ENCODE measurements around the gene PLCH1.
A peak's percentile ranks its signal among the peaks of the same experiment; 100 is the strongest.

The PLCH1 gene

DNA sequence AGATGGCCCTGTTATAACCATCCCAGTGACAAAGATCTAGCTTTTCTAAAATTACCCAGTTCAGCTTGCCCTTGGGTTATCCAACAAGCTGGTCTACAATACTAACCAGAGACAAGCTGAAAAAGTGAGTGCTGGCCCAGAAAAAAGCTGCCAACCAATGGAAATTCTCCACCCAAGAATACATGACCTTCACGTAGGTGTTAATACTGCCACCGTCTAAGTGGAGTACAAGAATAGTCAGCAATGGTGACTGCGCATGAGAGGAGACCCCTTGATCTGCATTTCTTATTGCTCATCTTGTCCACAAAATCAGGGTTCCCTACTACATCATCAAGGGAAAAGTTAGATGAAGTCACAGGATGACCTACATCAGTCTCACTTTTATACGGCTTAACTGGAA, 15.8 kb upstream of the PLCH1 start (continued):
- TF ChIP-seq, protein P1, sequence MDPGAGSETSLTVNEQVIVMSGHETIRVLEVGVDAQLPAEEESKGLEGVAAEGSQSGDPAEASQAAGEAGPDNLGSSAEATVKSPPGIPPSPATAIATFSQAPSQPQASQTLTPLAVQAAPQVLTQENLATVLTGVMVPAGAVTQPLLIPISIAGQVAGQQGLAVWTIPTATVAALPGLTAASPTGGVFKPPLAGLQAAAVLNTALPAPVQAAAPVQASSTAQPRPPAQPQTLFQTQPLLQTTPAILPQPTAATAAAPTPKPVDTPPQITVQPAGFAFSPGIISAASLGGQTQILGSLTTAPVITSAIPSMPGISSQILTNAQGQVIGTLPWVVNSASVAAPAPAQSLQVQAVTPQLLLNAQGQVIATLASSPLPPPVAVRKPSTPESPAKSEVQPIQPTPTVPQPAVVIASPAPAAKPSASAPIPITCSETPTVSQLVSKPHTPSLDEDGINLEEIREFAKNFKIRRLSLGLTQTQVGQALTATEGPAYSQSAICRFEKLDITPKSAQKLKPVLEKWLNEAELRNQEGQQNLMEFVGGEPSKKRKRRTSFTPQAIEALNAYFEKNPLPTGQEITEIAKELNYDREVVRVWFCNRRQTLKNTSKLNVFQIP (CRISPR knock-in tag; IDR thresholded peaks at IDR 0.05; ENCODE audit: borderline replicate concordance, low read depth), result no peak
- no peak for TF ChIP-seq PPARA (CRISPR knock-in tag; IDR thresholded peaks at IDR 0.05; ENCODE audit: borderline replicate concordance)
- no peak for TF ChIP-seq ZC3H10 (CRISPR knock-in tag; IDR thresholded peaks at IDR 0.05)
- TF ChIP-seq SNAI2 (CRISPR knock-in tag; IDR thresholded peaks at IDR 0.05), result no peak
- no peak for TF ChIP-seq OSR1 (CRISPR knock-in tag; IDR thresholded peaks at IDR 0.05)
- no peak for TF ChIP-seq TOX (CRISPR knock-in tag; IDR thresholded peaks at IDR 0.05; ENCODE audit: borderline replicate concordance)
- TF ChIP-seq ZFP30 (CRISPR knock-in tag; IDR thresholded peaks at IDR 0.05), result no peak
- TF ChIP-seq ZNF8 (CRISPR knock-in tag; IDR thresholded peaks at IDR 0.05), result no peak
- no peak for TF ChIP-seq GLIS3 (CRISPR knock-in tag; IDR thresholded peaks at IDR 0.05)
- TF ChIP-seq ISL1 (CRISPR knock-in tag; IDR thresholded peaks at IDR 0.05), result no peak
- no peak for TF ChIP-seq ZFP3 (CRISPR knock-in tag; IDR thresholded peaks at IDR 0.05)

DNA sequence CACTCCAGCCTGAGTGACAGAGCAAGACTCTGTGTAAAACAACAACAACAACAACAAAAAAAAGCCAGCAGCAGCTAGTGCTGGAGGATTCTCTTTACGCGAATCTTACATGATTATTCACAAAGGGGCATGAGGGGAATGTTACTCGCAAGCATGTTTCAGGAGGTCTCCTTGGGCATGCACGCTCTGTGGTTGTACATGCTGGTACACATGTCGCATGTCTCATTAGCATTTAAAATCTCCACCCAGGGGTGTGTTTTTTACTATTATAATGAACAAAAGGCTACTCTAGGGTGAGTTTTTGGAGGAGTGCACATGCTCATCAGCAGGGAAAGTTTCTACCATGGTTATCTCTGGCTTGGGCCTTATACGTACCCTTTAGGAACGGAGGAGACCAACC, 12.7 kb upstream of the PLCH1 start:
- ATAC-seq, result no peak

DNA sequence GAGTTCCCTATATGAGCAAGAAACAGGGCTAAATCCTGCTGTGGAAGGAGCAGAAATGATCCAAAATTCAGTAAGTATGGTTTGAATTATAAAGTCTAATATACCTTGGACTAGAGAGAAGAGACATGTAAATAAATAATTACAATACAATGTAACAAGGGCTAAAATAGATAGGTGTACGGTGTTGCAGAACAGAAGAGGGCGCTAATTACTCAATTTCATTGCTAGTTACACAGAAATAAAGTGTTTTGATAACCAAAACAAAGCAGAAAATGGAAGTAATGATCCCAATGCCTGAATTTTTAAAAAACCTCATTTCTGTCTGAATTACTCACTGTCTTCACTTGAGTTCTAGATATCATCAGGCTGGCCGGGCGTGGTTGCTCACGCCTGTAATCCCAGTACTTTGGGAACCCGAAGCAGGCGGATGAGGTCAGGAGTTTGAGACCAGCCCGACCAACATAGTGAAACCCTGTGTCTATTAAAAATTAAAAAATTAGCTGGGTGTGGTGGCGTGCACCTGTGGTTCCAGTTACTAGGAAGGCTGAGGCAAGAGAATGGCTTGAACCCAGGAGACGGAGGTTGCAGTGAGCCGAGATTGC, 8.3 kb upstream of the PLCH1 start:
- TF ChIP-seq CSDC2 (CRISPR knock-in tag; IDR thresholded peaks at IDR 0.05), result no peak
- TF ChIP-seq, protein P2, sequence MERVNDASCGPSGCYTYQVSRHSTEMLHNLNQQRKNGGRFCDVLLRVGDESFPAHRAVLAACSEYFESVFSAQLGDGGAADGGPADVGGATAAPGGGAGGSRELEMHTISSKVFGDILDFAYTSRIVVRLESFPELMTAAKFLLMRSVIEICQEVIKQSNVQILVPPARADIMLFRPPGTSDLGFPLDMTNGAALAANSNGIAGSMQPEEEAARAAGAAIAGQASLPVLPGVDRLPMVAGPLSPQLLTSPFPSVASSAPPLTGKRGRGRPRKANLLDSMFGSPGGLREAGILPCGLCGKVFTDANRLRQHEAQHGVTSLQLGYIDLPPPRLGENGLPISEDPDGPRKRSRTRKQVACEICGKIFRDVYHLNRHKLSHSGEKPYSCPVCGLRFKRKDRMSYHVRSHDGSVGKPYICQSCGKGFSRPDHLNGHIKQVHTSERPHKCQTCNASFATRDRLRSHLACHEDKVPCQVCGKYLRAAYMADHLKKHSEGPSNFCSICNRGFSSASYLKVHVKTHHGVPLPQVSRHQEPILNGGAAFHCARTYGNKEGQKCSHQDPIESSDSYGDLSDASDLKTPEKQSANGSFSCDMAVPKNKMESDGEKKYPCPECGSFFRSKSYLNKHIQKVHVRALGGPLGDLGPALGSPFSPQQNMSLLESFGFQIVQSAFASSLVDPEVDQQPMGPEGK (CRISPR knock-in tag; IDR thresholded peaks at IDR 0.05; ENCODE audit: borderline replicate concordance), result no peak
- TF ChIP-seq ZC3H10 (CRISPR knock-in tag; IDR thresholded peaks at IDR 0.05), result no peak
- TF ChIP-seq, protein P3, sequence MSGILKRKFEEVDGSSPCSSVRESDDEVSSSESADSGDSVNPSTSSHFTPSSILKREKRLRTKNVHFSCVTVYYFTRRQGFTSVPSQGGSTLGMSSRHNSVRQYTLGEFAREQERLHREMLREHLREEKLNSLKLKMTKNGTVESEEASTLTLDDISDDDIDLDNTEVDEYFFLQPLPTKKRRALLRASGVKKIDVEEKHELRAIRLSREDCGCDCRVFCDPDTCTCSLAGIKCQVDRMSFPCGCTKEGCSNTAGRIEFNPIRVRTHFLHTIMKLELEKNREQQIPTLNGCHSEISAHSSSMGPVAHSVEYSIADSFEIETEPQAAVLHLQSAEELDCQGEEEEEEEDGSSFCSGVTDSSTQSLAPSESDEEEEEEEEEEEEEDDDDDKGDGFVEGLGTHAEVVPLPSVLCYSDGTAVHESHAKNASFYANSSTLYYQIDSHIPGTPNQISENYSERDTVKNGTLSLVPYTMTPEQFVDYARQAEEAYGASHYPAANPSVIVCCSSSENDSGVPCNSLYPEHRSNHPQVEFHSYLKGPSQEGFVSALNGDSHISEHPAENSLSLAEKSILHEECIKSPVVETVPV (CRISPR knock-in tag; IDR thresholded peaks at IDR 0.05), result no peak
- no peak for TF ChIP-seq ZFP3 (CRISPR knock-in tag; IDR thresholded peaks at IDR 0.05)
- no peak for TF ChIP-seq RARB (CRISPR knock-in tag; IDR thresholded peaks at IDR 0.05)
- TF ChIP-seq PPARA (CRISPR knock-in tag; IDR thresholded peaks at IDR 0.05; ENCODE audit: borderline replicate concordance), result no peak
- no peak for TF ChIP-seq ZNF8 (CRISPR knock-in tag; IDR thresholded peaks at IDR 0.05)
- TF ChIP-seq, protein P4, sequence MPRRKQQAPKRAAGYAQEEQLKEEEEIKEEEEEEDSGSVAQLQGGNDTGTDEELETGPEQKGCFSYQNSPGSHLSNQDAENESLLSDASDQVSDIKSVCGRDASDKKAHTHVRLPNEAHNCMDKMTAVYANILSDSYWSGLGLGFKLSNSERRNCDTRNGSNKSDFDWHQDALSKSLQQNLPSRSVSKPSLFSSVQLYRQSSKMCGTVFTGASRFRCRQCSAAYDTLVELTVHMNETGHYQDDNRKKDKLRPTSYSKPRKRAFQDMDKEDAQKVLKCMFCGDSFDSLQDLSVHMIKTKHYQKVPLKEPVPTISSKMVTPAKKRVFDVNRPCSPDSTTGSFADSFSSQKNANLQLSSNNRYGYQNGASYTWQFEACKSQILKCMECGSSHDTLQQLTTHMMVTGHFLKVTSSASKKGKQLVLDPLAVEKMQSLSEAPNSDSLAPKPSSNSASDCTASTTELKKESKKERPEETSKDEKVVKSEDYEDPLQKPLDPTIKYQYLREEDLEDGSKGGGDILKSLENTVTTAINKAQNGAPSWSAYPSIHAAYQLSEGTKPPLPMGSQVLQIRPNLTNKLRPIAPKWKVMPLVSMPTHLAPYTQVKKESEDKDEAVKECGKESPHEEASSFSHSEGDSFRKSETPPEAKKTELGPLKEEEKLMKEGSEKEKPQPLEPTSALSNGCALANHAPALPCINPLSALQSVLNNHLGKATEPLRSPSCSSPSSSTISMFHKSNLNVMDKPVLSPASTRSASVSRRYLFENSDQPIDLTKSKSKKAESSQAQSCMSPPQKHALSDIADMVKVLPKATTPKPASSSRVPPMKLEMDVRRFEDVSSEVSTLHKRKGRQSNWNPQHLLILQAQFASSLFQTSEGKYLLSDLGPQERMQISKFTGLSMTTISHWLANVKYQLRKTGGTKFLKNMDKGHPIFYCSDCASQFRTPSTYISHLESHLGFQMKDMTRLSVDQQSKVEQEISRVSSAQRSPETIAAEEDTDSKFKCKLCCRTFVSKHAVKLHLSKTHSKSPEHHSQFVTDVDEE (CRISPR knock-in tag; IDR thresholded peaks at IDR 0.05), result no peak
- TF ChIP-seq ARNTL (CRISPR knock-in tag; IDR thresholded peaks at IDR 0.05; ENCODE audit: borderline replicate concordance, low read depth), result no peak

More for the DNA sequence above, 12.7 kb upstream of the PLCH1 start:
- TF ChIP-seq, protein P2 (CRISPR knock-in tag; IDR thresholded peaks at IDR 0.05; ENCODE audit: borderline replicate concordance), result no peak
- TF ChIP-seq ZFP30 (CRISPR knock-in tag; IDR thresholded peaks at IDR 0.05) (no peak), CSDC2 (CRISPR knock-in tag; IDR thresholded peaks at IDR 0.05) (no peak), SNAI2 (CRISPR knock-in tag; IDR thresholded peaks at IDR 0.05) (no peak), PPARA (CRISPR knock-in tag; IDR thresholded peaks at IDR 0.05; ENCODE audit: borderline replicate concordance) (no peak)
- TF ChIP-seq, protein P3 (CRISPR knock-in tag; IDR thresholded peaks at IDR 0.05), result no peak

More for the DNA sequence above, 8.3 kb upstream of the PLCH1 start:
- ATAC-seq, result peak; percentile 83
